H1 (cell line): ENCODE measurements around the gene P2RX1. TPM values are rescaled to one million over a fixed set of nuclear protein-coding genes. Genes with fewer than 3 reads are reported as not detected.

ENCODE experiments used
- CTCF ChIA-PET: fragments of 300-600 bp; sonication (Branson Sonifier 250); formaldehyde crosslinking; loops from one replicate; lab custom pipeline; 2021; ENCODE audit not compliant: partially characterized antibody; lab: Charles Lee
- POLR2A ChIA-PET: fragments of 300-600 bp; sonication (Branson Sonifier 250); formaldehyde crosslinking; loops from one replicate; lab custom pipeline; 2021; ENCODE audit warnings: inconsistent platforms; ENCODE audit not compliant: partially characterized antibody; lab: Charles Lee
- DNase-seq, 2 experiments: peaks; one replicate each; pipeline versions ENCODE4 v3.0.0 to v3.0.0-alpha.2; 2010 to 2022; ENCODE audit warnings: low spot score in 2 of 2, low read depth in 1 of 2, mixed read lengths in 1 of 2
- FAIRE-seq: peaks from 2 replicates; lab custom pipeline; 2011; peaks lifted over from hg19 to GRCh38; lab: Jason Lieb, UNC
- H2AFZ ChIP-seq: 2 replicates; pipeline ENCODE4 v1.8.1; 2012; ENCODE audit warnings: low read length, inconsistent platforms
- H2AK5ac ChIP-seq: 2 replicates; pipeline ENCODE4 v1.6.1; 2013; ENCODE audit warnings: low read depth, low read length
- H2BK120ac ChIP-seq: replicated peaks from 2 replicates; pipeline ENCODE3; 2013; ENCODE audit warnings: low read depth, low read length, inconsistent platforms
- H2BK12ac ChIP-seq: 2 replicates; pipeline ENCODE4 v1.6.1; 2013; ENCODE audit warnings: low read depth, low read length
- H2BK15ac ChIP-seq: 2 replicates; pipeline ENCODE4 v1.6.1; 2013; ENCODE audit warnings: low read length
- H2BK20ac ChIP-seq: 2 replicates; pipeline ENCODE4 v1.6.1; 2013; ENCODE audit warnings: low read length
- H2BK5ac ChIP-seq: 2 replicates; pipeline ENCODE4 v1.6.1; 2013; ENCODE audit warnings: low read depth, low read length
- H3K14ac ChIP-seq: 2 replicates; pipeline ENCODE4 v1.6.1; 2013; ENCODE audit warnings: inconsistent platforms; ENCODE audit not compliant: insufficient read length
- H3K18ac ChIP-seq: 2 replicates; pipeline ENCODE4 v1.6.1; 2013; ENCODE audit warnings: low read length; ENCODE audit errors: extremely low read depth
- H3K23ac ChIP-seq: 2 replicates; pipeline ENCODE4 v1.6.1; 2013; ENCODE audit warnings: inconsistent platforms; ENCODE audit not compliant: insufficient read length
- H3K23me2 ChIP-seq: 2 replicates; pipeline ENCODE4 v1.6.1; 2013; ENCODE audit warnings: low read depth, low read length
- H3K27ac ChIP-seq: 2 replicates; pipeline ENCODE4 v1.6.1; 2011; ENCODE audit warnings: low read depth, low read length, inconsistent platforms
- H3K27me3 ChIP-seq, 4 experiments: replicated peaks in 1 of 4; 1 replicate in 1 of 4; 2 replicates in 3 of 4; pipeline versions ENCODE4 v1.6.1 to v1.8.1; 2011 to 2013; ENCODE audit warnings: low read length in 3 of 4, mild to moderate bottlenecking in 3 of 4, inconsistent platforms in 2 of 4, mixed read lengths in 2 of 4, moderate library complexity in 1 of 4; ENCODE audit not compliant: control insufficient read depth in 3 of 4, insufficient read depth in 3 of 4; ENCODE audit errors: extremely low read depth in 1 of 4
- H3K36me3 ChIP-seq, 4 experiments: 2 replicates each; pipeline versions ENCODE4 v1.6.1 to v1.8.1; 2011 to 2013; ENCODE audit warnings: mild to moderate bottlenecking in 4 of 4, low read length in 3 of 4, moderate library complexity in 2 of 4, control low read depth in 1 of 4, inconsistent platforms in 1 of 4; ENCODE audit not compliant: insufficient read depth in 4 of 4, control insufficient read depth in 2 of 4
- H3K4ac ChIP-seq: replicated peaks from 2 replicates; pipeline ENCODE3; 2013; ENCODE audit warnings: low read length, low read depth, mixed read lengths, inconsistent platforms; ENCODE audit not compliant: insufficient read length
- H3K4me1 ChIP-seq, 4 experiments: replicated peaks in 1 of 4; 1 replicate in 1 of 4; 2 replicates in 3 of 4; pipeline versions ENCODE4 v1.6.1 to v1.8.1; 2011 to 2013; ENCODE audit warnings: low read length in 3 of 4, inconsistent platforms in 2 of 4, mixed read lengths in 1 of 4; ENCODE audit not compliant: insufficient read depth in 4 of 4, control insufficient read depth in 3 of 4
- H3K4me2 ChIP-seq, 2 experiments: 2 replicates each; pipeline versions ENCODE4 v1.6.1 to v1.8.1; 2011 to 2013; ENCODE audit warnings: low read depth in 2 of 2, low read length in 2 of 2, control low read depth in 1 of 2, inconsistent platforms in 1 of 2, mild to moderate bottlenecking in 1 of 2; ENCODE audit not compliant: insufficient read depth in 1 of 2
- H3K4me3 ChIP-seq, 4 experiments: fragments of 200-600, 300-600 bp in 1 of 4; sonication (generic), shearing (Covaris generic), sonication (Bioruptor Twin) in 1 of 4; 2 replicates each; pipeline versions ENCODE4 v1.5.1 to v1.8.1; 2011 to 2016; ENCODE audit warnings: low read length in 4 of 4, low read depth in 3 of 4, control low read depth in 2 of 4, inconsistent platforms in 2 of 4, mild to moderate bottlenecking in 2 of 4, mixed read lengths in 1 of 4, moderate library complexity in 1 of 4; ENCODE audit not compliant: insufficient read depth in 2 of 4; ENCODE audit errors: extremely low read depth in 1 of 4
- H3K56ac ChIP-seq: replicated peaks from 2 replicates; pipeline ENCODE3; 2013; ENCODE audit warnings: low read depth, mild to moderate bottlenecking, mixed read lengths, low read length, inconsistent platforms; ENCODE audit not compliant: insufficient read length
- H3K79me1 ChIP-seq: 2 replicates; pipeline ENCODE4 v1.6.1; 2013; ENCODE audit warnings: low read depth, low read length, control low read depth
- H3K79me2 ChIP-seq, 2 experiments: 2 replicates each; pipeline versions ENCODE4 v1.6.1 to v1.8.1; 2012 to 2013; ENCODE audit warnings: low read length in 2 of 2, mild to moderate bottlenecking in 2 of 2, inconsistent platforms in 1 of 2; ENCODE audit not compliant: insufficient read depth in 2 of 2, control insufficient read depth in 1 of 2
- H3K9ac ChIP-seq, 4 experiments: replicated peaks in 1 of 4; 1 replicate in 1 of 4; 2 replicates in 3 of 4; pipeline versions ENCODE4 v1.6.1 to v1.8.1; 2011 to 2013; ENCODE audit warnings: low read depth in 3 of 4, low read length in 3 of 4, control low read depth in 2 of 4, mild to moderate bottlenecking in 2 of 4, moderate library complexity in 2 of 4, inconsistent platforms in 1 of 4; ENCODE audit errors: extremely low read depth in 1 of 4
- H3K9me3 ChIP-seq, 2 experiments: 2 replicates each; pipeline versions ENCODE4 v1.6.1 to v1.8.1; 2012 to 2013; ENCODE audit warnings: mild to moderate bottlenecking in 2 of 2, moderate library complexity in 2 of 2, control low read depth in 1 of 2, inconsistent platforms in 1 of 2, low read depth in 1 of 2, low read length in 1 of 2, mixed read lengths in 1 of 2; ENCODE audit not compliant: insufficient read depth in 2 of 2
- H4K20me1 ChIP-seq, 2 experiments: replicated peaks in 1 of 2; 2 replicates each; pipeline versions ENCODE3 to v1.8.1; 2011 to 2013; ENCODE audit warnings: inconsistent platforms in 2 of 2, low read length in 2 of 2, mild to moderate bottlenecking in 1 of 2; ENCODE audit not compliant: insufficient read depth in 2 of 2, control insufficient read depth in 1 of 2
- H4K5ac ChIP-seq: 2 replicates; pipeline ENCODE4 v1.6.1; 2013; ENCODE audit warnings: low read length, low read depth, mixed read lengths, inconsistent platforms; ENCODE audit not compliant: insufficient read length
- H4K8ac ChIP-seq: 2 replicates; pipeline ENCODE4 v1.8.0; 2013; ENCODE audit warnings: mild to moderate bottlenecking, moderate library complexity, low read length, inconsistent platforms; ENCODE audit not compliant: insufficient read depth; ENCODE audit errors: extremely low read depth
- H4K91ac ChIP-seq: replicated peaks from 2 replicates; pipeline ENCODE3; 2013; ENCODE audit warnings: low read length, mixed read lengths, inconsistent platforms; ENCODE audit not compliant: insufficient read length
- CEBPB ChIP-seq: IDR thresholded peaks from 2 replicates; pipeline ENCODE4 v1.6.1; 2012; ENCODE audit warnings: low read depth, low read length
- CTBP2 ChIP-seq: IDR thresholded peaks from 2 replicates; pipeline ENCODE4 v1.7.0; 2011; ENCODE audit warnings: borderline replicate concordance, mild to moderate bottlenecking, moderate library complexity, mixed read lengths, low read length; ENCODE audit not compliant: insufficient read depth, insufficient read length
- EP300 ChIP-seq, 2 experiments: IDR thresholded peaks; 1 replicate in 1 of 2; 2 replicates in 1 of 2; pipeline ENCODE4 v1.6.1; 2011 to 2012; ENCODE audit warnings: low read depth in 2 of 2, low read length in 2 of 2, mild to moderate bottlenecking in 2 of 2, borderline replicate concordance in 1 of 2, inconsistent platforms in 1 of 2, moderate library complexity in 1 of 2
- GABPA ChIP-seq: IDR thresholded peaks from 2 replicates; pipeline ENCODE4 v1.6.1; 2011; ENCODE audit warnings: mild to moderate bottlenecking, low read length, moderate library complexity, borderline replicate concordance; ENCODE audit not compliant: insufficient read depth
- JUN ChIP-seq: IDR thresholded peaks from 2 replicates; pipeline ENCODE4 v1.6.1; 2011; ENCODE audit warnings: low read depth, mild to moderate bottlenecking, improper control_type of control experiment, low read length
- MAX ChIP-seq: IDR thresholded peaks from 2 replicates; pipeline ENCODE4 v1.6.1; 2012; ENCODE audit warnings: inconsistent platforms
- NANOG ChIP-seq: IDR thresholded peaks from 2 replicates; pipeline ENCODE4 v1.6.1; 2011; ENCODE audit warnings: low read length, low read depth, mild to moderate bottlenecking, inconsistent platforms; ENCODE audit not compliant: insufficient read depth, poor library complexity, severe bottlenecking
- POLR2AphosphoS5 ChIP-seq: IDR thresholded peaks from 2 replicates; pipeline ENCODE4 v1.6.1; 2011; ENCODE audit warnings: low read depth, low read length
- POU5F1 ChIP-seq: IDR thresholded peaks from 2 replicates; pipeline ENCODE4 v1.6.1; 2011; ENCODE audit warnings: low read depth, mild to moderate bottlenecking, low read length, moderate library complexity
- RAD21 ChIP-seq, 2 experiments: IDR thresholded peaks in 1 of 2; conservative IDR thresholded peaks in 1 of 2; 2 replicates each; pipeline ENCODE4 v1.6.1; 2011; ENCODE audit warnings: low read depth in 2 of 2, low read length in 2 of 2, improper control_type of control experiment in 1 of 2, inconsistent platforms in 1 of 2, mild to moderate bottlenecking in 1 of 2, moderate library complexity in 1 of 2
- RFX5 ChIP-seq: IDR thresholded peaks from 2 replicates; pipeline ENCODE4 v1.6.1; 2011; ENCODE audit warnings: low read depth, low read length, improper control_type of control experiment, borderline replicate concordance
- SIRT6 ChIP-seq: IDR thresholded peaks from one replicate; pipeline ENCODE4 v1.7.1; 2012; ENCODE audit warnings: low read length, inconsistent platforms
- SP1 ChIP-seq: IDR thresholded peaks from 2 replicates; pipeline ENCODE4 v1.6.1; 2011; ENCODE audit warnings: low read depth, low read length
- SP2 ChIP-seq: IDR thresholded peaks from 2 replicates; pipeline ENCODE4 v1.6.1; 2012; ENCODE audit warnings: mild to moderate bottlenecking, low read length, inconsistent platforms
- WGBS, 2 experiments: shearing (Covaris generic) in 1 of 2; methylation state at CpG; one replicate each; pipeline versions ENCODE4 v1.1.6 to v1.1.7; 2013 to 2015; ENCODE audit warnings: low lambda C conversion rate in 2 of 2, mixed read lengths in 2 of 2, inconsistent platforms in 1 of 2, low coverage in 1 of 2, missing lambda C conversion rate in 1 of 2; ENCODE audit not compliant: insufficient replicate concordance in 2 of 2, insufficient coverage in 1 of 2, insufficient read length in 1 of 2; ENCODE audit errors: extremely low coverage in 1 of 2, missing lambda C conversion rate in 1 of 2; 5-methylcytosine and 5-hydroxymethylcytosine counted together
- polyA plus RNA-seq, 7 experiments: library from polyadenylated mRNA; depleted of rRNA in 3 of 7; stranded (reverse) in 5 of 7; unstranded in 2 of 7; fragments of >200 nt in 5 of 7; fragments of 200-250 nt in 2 of 7; gene quantifications; 1 replicate in 5 of 7; 2 replicates in 1 of 7; 4 replicates in 1 of 7; pipeline versions ENCODE4 v1.2.1 to v1.2.3, GENCODE V29; 2011 to 2013; ENCODE audit warnings: missing spikeins in 2 of 7, mixed read lengths in 2 of 7
- total RNA-seq: library from RNA; stranded (reverse); fragmentation: NEBNext Ultra II Directional; extraction: Animal tissue kit (Norgen Biotek cat#: 25700); gene quantifications from 2 replicates; pipeline ENCODE4 v1.2.1, GENCODE V29; 2021

Gene P2RX1
- total and polyA plus RNA-seq, 2 of the 8 experiments (the other 6 are each of a cell fraction or from before 2014, with no cell fraction given): 0.45 to 1.1 TPM

DNA sequence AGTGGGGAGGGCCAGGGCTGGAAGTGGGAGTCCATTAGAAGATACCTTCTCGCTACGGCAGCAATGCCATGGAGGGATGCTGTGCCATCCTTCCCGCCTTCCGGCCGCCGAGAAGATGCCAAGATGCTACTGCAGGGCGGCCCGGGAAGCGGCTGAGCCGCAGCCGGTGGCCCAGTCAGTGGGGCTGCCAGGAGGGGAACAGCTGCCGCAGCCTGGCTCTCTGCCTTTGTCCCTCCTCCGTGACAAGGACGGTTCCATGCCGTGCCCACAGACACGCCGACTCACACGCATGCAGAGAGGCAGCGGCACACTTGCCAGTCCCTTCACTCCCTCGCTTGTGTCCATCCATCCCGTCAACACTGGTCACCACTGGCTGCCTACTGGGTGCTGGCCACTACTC is 50.0 kb downstream of the P2RX1 start:
- no peak overlapping the region for H2BK20ac ChIP-seq
- no peaks in the 10 kb centered on the region for H4K20me1 ChIP-seq
- H3K27me3 ChIP-seq: no peaks in the 10 kb centered on the region
- no peaks in the 10 kb centered on the region for H3K79me2 ChIP-seq
- no peak overlapping the region for H4K5ac ChIP-seq
- H2BK12ac ChIP-seq: no peak overlapping the region
- H2AFZ ChIP-seq: no peak overlapping the region
- H2BK5ac ChIP-seq: no peak overlapping the region
- H3K27ac ChIP-seq: no peak overlapping the region
- no peak overlapping the region for H3K56ac ChIP-seq
- H3K36me3 ChIP-seq: peaks cover 0 to 4% (median under 1%) of the 10 kb centered on the region in 4 experiments; a peak in 3 of 8 replicates
- FAIRE-seq (no peak), DNase-seq (no peak)
- no peaks in the 10 kb centered on the region for H3K4me1 ChIP-seq
- H3K79me1 ChIP-seq: no peaks in the 10 kb centered on the region
- no peak overlapping the region for H2BK15ac ChIP-seq
- no peaks in the 10 kb centered on the region for H3K23me2 ChIP-seq
- H3K9ac ChIP-seq: no peak overlapping the region
- H2AK5ac ChIP-seq: no peak overlapping the region
- no peak overlapping the region for H4K8ac ChIP-seq
- 96% methylated on average over 20 of the region's 21 CpGs; no CpG with 5 or more reads in 1 of the 2 experiments for WGBS, 2 experiments
- no peak overlapping the region for H3K18ac ChIP-seq
- H3K23ac ChIP-seq: no peak overlapping the region
- no peak overlapping the region for H3K14ac ChIP-seq
- H3K4me2 ChIP-seq: no peak overlapping the region
- no peaks in the 10 kb centered on the region for H3K9me3 ChIP-seq
- H3K4ac ChIP-seq: no peak overlapping the region
- POLR2A ChIA-PET: interaction anchor here (1.0 to 1.7 kb wide), 3 partner anchors 10 to 27 kb away, joined by 3 to 5 read pairs (median 3); partner anchors contain the start of gene CAMKK1
- H4K91ac ChIP-seq: no peak overlapping the region
- no peak overlapping the region for H3K4me3 ChIP-seq
- CTCF ChIA-PET: interaction anchor here (4.0 to 12.7 kb wide), 2 partner anchors 17 to 36 kb away, joined by 33 to 131 read pairs; no protein-coding TSS in a partner anchor
- H2BK120ac ChIP-seq: no peak overlapping the region
- TF ChIP-seq CTBP2: no peak
- no peak for TF ChIP-seq EP300 (IDR thresholded peaks at IDR 0.05; ENCODE audit: borderline replicate concordance in 1 of 2, low read depth in 2 of 2, low read length in 2 of 2)
- no peak for TF ChIP-seq MAX
- TF ChIP-seq SP2: no peak
- TF ChIP-seq JUN: no peak
- TF ChIP-seq CEBPB: no peak
- TF ChIP-seq SIRT6: no peak
- no peak for TF ChIP-seq POLR2AphosphoS5
- no peak for TF ChIP-seq NANOG
- no peak for TF ChIP-seq POU5F1
- no peak for TF ChIP-seq RAD21 (IDR thresholded peaks at IDR 0.05 in 1 of 2, conservative IDR thresholded peaks at IDR 0.05 in 1 of 2; ENCODE audit: low read depth in 2 of 2, low read length in 2 of 2)
- no peak for TF ChIP-seq SP1
- no peak for TF ChIP-seq RFX5
- no peak for TF ChIP-seq GABPA
